Activated CD8-positive, alpha-beta memory T cell treated with anti-CD3 and anti-CD28 coated beads for 24 hours (primary cell): Measurements from ENCODE around the gene C1QTNF7.

Experiments used
- DNase-seq: peaks from one replicate; pipeline ENCODE4 v3.0.0-alpha.2; 2020

Gene C1QTNF7

GRCh38 chr4:15427701-15428100, at the start of gene C1QTNF7:
TSS of gene C1QTNF7 (plus strand) at chr4:15428033. CDS start at chr4:15435744, 7,711 bp downstream.
- no peak for DNase-seq

GRCh38 chr4:15378062-15378461, 49.8 kb upstream of the C1QTNF7 start:
- DNase-seq: no peak

- no peak for DNase-seq
Measured at GRCh38 chr4:15378493-15378892, 49.3 kb upstream of the C1QTNF7 start.

- no peak for DNase-seq
Measured at GRCh38 chr4:15381806-15382338, 46.0 kb upstream of the C1QTNF7 start.

- DNase-seq: no peak
Measured at GRCh38 chr4:15382669-15383273, 45.1 kb upstream of the C1QTNF7 start.

GRCh38 chr4:15385515-15385914, 42.3 kb upstream of the C1QTNF7 start:
- DNase-seq: no peak

- DNase-seq: no peak
Measured at GRCh38 chr4:15385928-15386327, 41.9 kb upstream of the C1QTNF7 start.

GRCh38 chr4:15390494-15390893, 37.3 kb upstream of the C1QTNF7 start:
- DNase-seq: no peak

- DNase-seq: no peak
Measured at GRCh38 chr4:15392053-15392805, 35.6 kb upstream of the C1QTNF7 start.

- DNase-seq: no peak
Measured at GRCh38 chr4:15395311-15395710, 32.5 kb upstream of the C1QTNF7 start.

- peak; percentile 74 for DNase-seq
Measured at GRCh38 chr4:15396157-15396800, 31.6 kb upstream of the C1QTNF7 start.

GRCh38 chr4:15398001-15398400, 29.8 kb upstream of the C1QTNF7 start:
- DNase-seq: no peak

- no peak for DNase-seq
Measured at GRCh38 chr4:15398732-15399131, 29.1 kb upstream of the C1QTNF7 start.

- DNase-seq: no peak
Measured at GRCh38 chr4:15400226-15400625, 27.6 kb upstream of the C1QTNF7 start.

- peak; percentile 60 for DNase-seq
Measured at GRCh38 chr4:15400981-15401671, 26.7 kb upstream of the C1QTNF7 start.

- no peak for DNase-seq
Measured at GRCh38 chr4:15402146-15402545, 25.7 kb upstream of the C1QTNF7 start.

- no peak for DNase-seq
Measured at GRCh38 chr4:15402974-15403373, 24.9 kb upstream of the C1QTNF7 start.

- no peak for DNase-seq
Measured at GRCh38 chr4:15405018-15405417, 22.8 kb upstream of the C1QTNF7 start.

- no peak for DNase-seq
Measured at GRCh38 chr4:15410750-15411149, 17.1 kb upstream of the C1QTNF7 start.

GRCh38 chr4:15412461-15412860, 15.4 kb upstream of the C1QTNF7 start:
- DNase-seq: no peak

- DNase-seq: no peak
Measured at GRCh38 chr4:15413010-15413622, 14.7 kb upstream of the C1QTNF7 start.

GRCh38 chr4:15413623-15414019, 14.2 kb upstream of the C1QTNF7 start:
- DNase-seq: no peak
